Endothelial cell of umbilical vein (primary cell): Measurements from ENCODE around the gene CROCC.
"Not testable (repeated sequence)": the region's sequence is repeated elsewhere in the genome, so short reads cannot be mapped to it uniquely, and the experiment has no call there.

Experiments used
- POLR2A ChIP-seq: IDR thresholded peaks from 2 replicates; pipeline ENCODE4 v1.6.1; 2012; ENCODE audit warnings: low read depth, mild to moderate bottlenecking, control low read depth, low read length
- POLR2AphosphoS5 ChIP-seq: IDR thresholded peaks from 2 replicates; pipeline ENCODE4 v1.6.1; 2012; ENCODE audit warnings: low read depth, mild to moderate bottlenecking, control low read depth, low read length, moderate library complexity; ENCODE audit not compliant: insufficient read depth
- TF ChIP-seq, protein P1 (sequence below), 2 donors: IDR thresholded peaks; 1 replicate in 1 of 2; 2 replicates in 1 of 2; pipeline ENCODE4 v1.5.1; 2011; ENCODE audit warnings: low read length in 2 of 2, mild to moderate bottlenecking in 2 of 2, moderate library complexity in 2 of 2, control low read depth in 1 of 2, inconsistent platforms in 1 of 2, low read depth in 1 of 2; ENCODE audit not compliant: insufficient read depth in 1 of 2; ENCODE audit errors: extremely low read depth in 1 of 2
- TF ChIP-seq, protein P2 (sequence below): IDR thresholded peaks from 2 replicates; pipeline ENCODE4 v1.6.1; 2011; ENCODE audit not compliant: insufficient read depth, insufficient read length

DNA sequence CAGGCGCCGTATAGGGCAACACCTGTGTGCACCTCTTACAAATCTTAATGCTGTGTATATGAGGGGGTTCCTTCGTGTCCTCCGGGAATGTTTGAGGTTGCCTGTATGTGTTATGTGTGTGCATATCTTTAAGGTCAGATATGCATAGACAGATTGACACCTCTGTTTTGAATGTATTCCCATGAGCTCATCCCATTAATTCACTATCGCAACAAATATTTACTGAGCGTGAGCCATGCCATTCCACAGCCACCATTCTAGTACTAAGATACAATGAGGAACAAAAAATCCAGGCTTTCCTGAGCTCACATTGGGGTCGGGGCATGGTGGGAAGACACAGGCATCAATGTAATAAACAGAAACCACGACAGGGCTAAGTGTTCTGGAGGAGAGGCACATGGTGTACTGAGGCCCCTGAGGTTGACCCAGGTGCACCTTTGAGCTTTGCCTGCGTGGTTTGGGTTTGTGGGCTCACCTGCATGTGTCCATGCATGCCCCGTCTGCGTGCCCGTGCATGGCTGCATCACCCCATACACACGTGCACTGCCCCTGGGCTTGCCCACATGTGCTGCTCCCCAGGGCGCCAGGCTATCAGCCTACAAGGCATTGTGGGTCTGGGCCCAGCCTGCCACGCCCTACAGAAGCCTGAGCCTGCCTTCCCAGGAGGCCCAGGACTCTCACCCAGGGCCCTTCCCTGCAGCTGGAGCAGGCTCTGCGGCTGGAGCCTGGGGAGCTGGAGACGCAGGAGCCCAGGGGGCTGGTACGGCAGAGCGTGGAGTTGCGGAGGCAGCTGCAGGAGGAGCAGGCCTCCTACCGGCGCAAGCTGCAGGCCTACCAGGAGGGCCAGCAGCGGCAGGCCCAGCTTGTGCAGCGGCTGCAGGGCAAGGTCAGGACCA, 7.7 kb downstream of the CROCC start:
- TF ChIP-seq, protein P1, sequence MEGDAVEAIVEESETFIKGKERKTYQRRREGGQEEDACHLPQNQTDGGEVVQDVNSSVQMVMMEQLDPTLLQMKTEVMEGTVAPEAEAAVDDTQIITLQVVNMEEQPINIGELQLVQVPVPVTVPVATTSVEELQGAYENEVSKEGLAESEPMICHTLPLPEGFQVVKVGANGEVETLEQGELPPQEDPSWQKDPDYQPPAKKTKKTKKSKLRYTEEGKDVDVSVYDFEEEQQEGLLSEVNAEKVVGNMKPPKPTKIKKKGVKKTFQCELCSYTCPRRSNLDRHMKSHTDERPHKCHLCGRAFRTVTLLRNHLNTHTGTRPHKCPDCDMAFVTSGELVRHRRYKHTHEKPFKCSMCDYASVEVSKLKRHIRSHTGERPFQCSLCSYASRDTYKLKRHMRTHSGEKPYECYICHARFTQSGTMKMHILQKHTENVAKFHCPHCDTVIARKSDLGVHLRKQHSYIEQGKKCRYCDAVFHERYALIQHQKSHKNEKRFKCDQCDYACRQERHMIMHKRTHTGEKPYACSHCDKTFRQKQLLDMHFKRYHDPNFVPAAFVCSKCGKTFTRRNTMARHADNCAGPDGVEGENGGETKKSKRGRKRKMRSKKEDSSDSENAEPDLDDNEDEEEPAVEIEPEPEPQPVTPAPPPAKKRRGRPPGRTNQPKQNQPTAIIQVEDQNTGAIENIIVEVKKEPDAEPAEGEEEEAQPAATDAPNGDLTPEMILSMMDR (IDR thresholded peaks at IDR 0.05; ENCODE audit: extremely low read depth in 1 of 2, insufficient read depth in 1 of 2, low read depth in 1 of 2, low read length in 2 of 2): not testable (repeated sequence)
- not testable (repeated sequence) for TF ChIP-seq POLR2A, POLR2AphosphoS5
- TF ChIP-seq, protein P2, sequence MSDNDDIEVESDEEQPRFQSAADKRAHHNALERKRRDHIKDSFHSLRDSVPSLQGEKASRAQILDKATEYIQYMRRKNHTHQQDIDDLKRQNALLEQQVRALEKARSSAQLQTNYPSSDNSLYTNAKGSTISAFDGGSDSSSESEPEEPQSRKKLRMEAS: not testable (repeated sequence)
